ENCODE measurements around the gene CCDC107.
"Not testable (repeated sequence)": the region's sequence is repeated elsewhere in the genome, so short reads cannot be mapped to it uniquely, and the experiment has no call there.

The CCDC107 gene

GRCh38 chr9:35638751-35639150 is 19.3 kb upstream of the CCDC107 start:
- not testable (repeated sequence) for DNase-seq

GRCh38 chr9:35639225-35639624 is 18.9 kb upstream of the CCDC107 start:
- not testable (repeated sequence) for DNase-seq

GRCh38 chr9:35639631-35640030 is 18.5 kb upstream of the CCDC107 start:
- DNase-seq = no peak

GRCh38 chr9:35640431-35640830 is 17.7 kb upstream of the CCDC107 start:
- DNase-seq = not testable (repeated sequence)

GRCh38 chr9:35641478-35641877 is 16.6 kb upstream of the CCDC107 start:
- not testable (repeated sequence) for DNase-seq

GRCh38 chr9:35643046-35643445 is 15.0 kb upstream of the CCDC107 start:
- no peak for DNase-seq

- not testable (repeated sequence) for DNase-seq
Measured at GRCh38 chr9:35645736-35646135, 12.4 kb upstream of the CCDC107 start.

- DNase-seq = no peak
Measured at GRCh38 chr9:35646153-35646532, 11.9 kb upstream of the CCDC107 start.

GRCh38 chr9:35646533-35647265 is 11.4 kb upstream of the CCDC107 start:
- peak; percentile 79 for DNase-seq

GRCh38 chr9:35649431-35650340 is 8.4 kb upstream of the CCDC107 start:
- DNase-seq = no peak

- DNase-seq = no peak
Measured at GRCh38 chr9:35650341-35651158, 7.5 kb upstream of the CCDC107 start, which contains the start of gene SIT1. Gene SIT1, minus strand, starts transcription at chr9:35650931. Its CDS starts 78 bp downstream, at chr9:35650853.

GRCh38 chr9:35651956-35652828 is 5.9 kb upstream of the CCDC107 start:
- no peak for DNase-seq

- DNase-seq = no peak
Measured at GRCh38 chr9:35652829-35653209, 5.3 kb upstream of the CCDC107 start.

GRCh38 chr9:35653611-35654010 is 4.5 kb upstream of the CCDC107 start:
- no peak for DNase-seq

GRCh38 chr9:35656348-35656747 is 1.7 kb upstream of the CCDC107 start:
- no peak for DNase-seq

- DNase-seq = no peak
Measured at GRCh38 chr9:35656831-35657545, 1.1 kb upstream of the CCDC107 start.

GRCh38 chr9:35657546-35658136 is 451 bp upstream of the CCDC107 start, which contains the start of gene RMRP:
Gene RMRP, minus strand, starts transcription at chr9:35658019.
- peak; percentile 99 for DNase-seq

GRCh38 chr9:35658968-35659220 is 802 bp downstream of the CCDC107 start:
- DNase-seq = no peak

GRCh38 chr9:35659340-35659739 is 1.2 kb downstream of the CCDC107 start:
- DNase-seq = no peak

- no peak for DNase-seq
Measured at GRCh38 chr9:35660966-35661415, 2.9 kb downstream of the CCDC107 start.

GRCh38 chr9:35661756-35662350 is 3.8 kb downstream of the CCDC107 start:
- DNase-seq = no peak
